HepG2 (cell line): ENCODE results near the gene ADCY5. TPM values are rescaled to one million over a fixed set of nuclear protein-coding genes. Genes with fewer than 3 reads are reported as not detected.

ENCODE experiments used
- ATAC-seq: fragments of 200-7000 bp; cut with Tn5 transposase; 3 replicates; pipeline ENCODE4 v1.9.1; 2020; ENCODE audit warnings: mild to moderate bottlenecking, moderate library complexity
- BruUV-seq: library from RNA; stranded (reverse); fragments of 400-500 nt; replicated peaks from 2 replicates; lab custom pipeline; 2021; lab: Mats Ljungman, UMichigan
- CTCF ChIA-PET: fragments of 300-600 bp; formaldehyde crosslinking; extraction: SDS; loops from one replicate; lab custom pipeline; 2021; ENCODE audit warnings: low total read pairs, inconsistent platforms, low intra/inter-chr PET ratio; lab: Yijun Ruan, JAX
- POLR2A ChIA-PET: fragments of 350-600 bp; sonication (Branson Sonifier 250); formaldehyde crosslinking; loops from one replicate; lab custom pipeline; 2020; ENCODE audit warnings: antibody characterized with exemption, inconsistent platforms; lab: Yijun Ruan, JAX
- DNase-seq: peaks from one replicate; pipeline ENCODE4 v3.0.0-alpha.2; 2015; ENCODE audit warnings: low spot score
- FAIRE-seq: peaks from 3 replicates; lab custom pipeline; 2011; peaks lifted over from hg19 to GRCh38; lab: Jason Lieb, UNC
- H2AFZ ChIP-seq: one replicate; pipeline ENCODE4 v1.6.1; 2011; ENCODE audit warnings: low read length, inconsistent platforms
- H3K27ac ChIP-seq: fragments of 300-600 bp; 3 replicates; pipeline ENCODE4 v1.8.0; 2011; ENCODE audit warnings: mixed run types, mild to moderate bottlenecking, mixed read lengths, low read length, inconsistent platforms; ENCODE audit not compliant: insufficient read depth; ENCODE audit errors: extremely low read length
- H3K27me3 ChIP-seq, 2 experiments: fragments of 200-600 bp in 1 of 2; 2 replicates in 1 of 2; 3 replicates in 1 of 2; pipeline versions ENCODE4 v1.6.0 to v1.8.0; 2011; ENCODE audit warnings: low read length in 2 of 2, mild to moderate bottlenecking in 2 of 2, moderate library complexity in 2 of 2, inconsistent platforms in 1 of 2; ENCODE audit not compliant: insufficient read depth in 2 of 2, control insufficient read depth in 1 of 2
- H3K36me3 ChIP-seq, 2 experiments: fragments of 200-600 bp in 1 of 2; replicated peaks in 1 of 2; 2 replicates in 1 of 2; 3 replicates in 1 of 2; pipeline versions ENCODE4 v1.5.1 to v1.8.0; 2011; ENCODE audit warnings: low read length in 2 of 2, inconsistent platforms in 1 of 2; ENCODE audit not compliant: insufficient read depth in 2 of 2, control insufficient read depth in 1 of 2
- H3K4me1 ChIP-seq: 2 replicates; pipeline ENCODE4 v1.5.1; 2012; ENCODE audit warnings: low read length, inconsistent platforms; ENCODE audit not compliant: insufficient read depth
- H3K4me2 ChIP-seq: 2 replicates; pipeline ENCODE4 v1.6.0; 2011; ENCODE audit warnings: low read depth, low read length, inconsistent platforms
- H3K4me3 ChIP-seq, 3 experiments: fragments of 200-600 bp in 1 of 3; sonication (generic), shearing (Covaris generic) in 1 of 3; replicated peaks in 1 of 3; 2 replicates each; pipeline ENCODE4 v1.5.1; 2011 to 2016; ENCODE audit warnings: low read length in 3 of 3, inconsistent platforms in 2 of 3, low read depth in 2 of 3, mild to moderate bottlenecking in 2 of 3, control low read depth in 1 of 3, mixed read lengths in 1 of 3; ENCODE audit not compliant: insufficient read depth in 1 of 3
- H3K79me2 ChIP-seq: one replicate; pipeline ENCODE4 v1.6.1; 2011; ENCODE audit warnings: low read length, inconsistent platforms; ENCODE audit not compliant: insufficient read depth
- H3K9ac ChIP-seq: 2 replicates; pipeline ENCODE4 v1.6.0; 2011; ENCODE audit warnings: mild to moderate bottlenecking, low read depth, low read length, inconsistent platforms; ENCODE audit not compliant: insufficient read depth
- H3K9me3 ChIP-seq: 2 replicates; pipeline ENCODE4 v1.5.1; 2012; ENCODE audit warnings: mild to moderate bottlenecking, low read length
- H4K20me1 ChIP-seq: 2 replicates; pipeline ENCODE4 v1.6.0; 2011; ENCODE audit warnings: inconsistent platforms, mild to moderate bottlenecking, low read length, moderate library complexity; ENCODE audit not compliant: insufficient read depth
- ATF7 ChIP-seq, 2 experiments: fragments of 450-650 bp in 1 of 2; sonication (generic) in 1 of 2; formaldehyde crosslinking in 1 of 2; IDR thresholded peaks; 2 replicates each; pipeline versions ENCODE4 v1.4.0 to v1.6.1; 2016 to 2020; ENCODE audit warnings: antibody characterized with exemption in 1 of 2, mild to moderate bottlenecking in 1 of 2, missing genetic modification reagents in 1 of 2
- GPN1 ChIP-seq: sonication (generic); formaldehyde crosslinking; IDR thresholded peaks from 2 replicates; pipeline ENCODE4 v1.5.1; 2020; ENCODE audit warnings: missing genetic modification reagents, borderline replicate concordance
- MAFK ChIP-seq, 2 experiments: IDR thresholded peaks in 1 of 2; conservative IDR thresholded peaks in 1 of 2; 2 replicates each; pipeline ENCODE4 v1.6.1; 2011; ENCODE audit warnings: improper control_type of control experiment in 2 of 2, low read length in 2 of 2
- SIN3A ChIP-seq: IDR thresholded peaks from 2 replicates; pipeline ENCODE4 v1.6.1; 2011; ENCODE audit warnings: low read depth, mild to moderate bottlenecking, control low read depth, low read length, borderline replicate concordance
- ZMYM2 ChIP-seq: sonication (generic); formaldehyde crosslinking; IDR thresholded peaks from 2 replicates; pipeline ENCODE4 v1.8.0; 2022; ENCODE audit warnings: mild to moderate bottlenecking, missing genetic modification reagents
- ZNF318 ChIP-seq: sonication (generic); formaldehyde crosslinking; IDR thresholded peaks from 2 replicates; pipeline ENCODE4 v1.4.0; 2020; ENCODE audit warnings: mild to moderate bottlenecking, missing genetic modification reagents
- WGBS: methylation state at CpG from one replicate; pipeline ENCODE4 v1.1.6; 2017; ENCODE audit warnings: low lambda C conversion rate; 5-methylcytosine and 5-hydroxymethylcytosine counted together
- in situ Hi-C: cut with HindIII; loops from 2 replicates; pipeline ENCODE4 v1.10.0; 2017; ENCODE audit warnings: low pct_unique_long_range_greater_than_20kb; ENCODE audit not compliant: extremely low pct_ligation_motif_present
- intact Hi-C: fragments of 100-400 bp; cut with micrococcal nuclease; formaldehyde crosslinking; loops from one replicate; pipeline ENCODE4 v1.10.0; 2022; ENCODE audit not compliant: unreplicated experiment
- polyA plus RNA-seq, 8 experiments: library from polyadenylated mRNA; depleted of rRNA in 3 of 8; stranded (reverse) in 7 of 8; unstranded in 1 of 8; fragments of >200 nt; fragmentation: Illumina TruSeq in 4 of 8; extraction: Trizol in 4 of 8; gene quantifications; 2 replicates each; pipeline versions ENCODE4 v1.2.1 to v1.2.3, GENCODE V29; 2011 to 2016; ENCODE audit warnings: low read depth in 4 of 8, missing spikeins in 1 of 8, mixed read lengths in 1 of 8; ENCODE audit not compliant: insufficient read depth in 1 of 8
- total RNA-seq, 5 experiments: library from RNA; depleted of rRNA; stranded (reverse); fragments of >200 nt; fragmentation: Illumina TruSeq; extraction: Trizol; gene quantifications; 2 replicates each; pipeline ENCODE4 v1.2.3, GENCODE V29; 2016; ENCODE audit warnings: low read depth in 1 of 5
- TF ChIP-seq, protein P1 (sequence below): sonication (generic); formaldehyde crosslinking; IDR thresholded peaks from 2 replicates; pipeline ENCODE4 v1.8.1; 2022; ENCODE audit warnings: mild to moderate bottlenecking, missing genetic modification reagents

Gene ADCY5
- total and polyA plus RNA-seq, 2 of the 13 experiments (the other 11 are each of a cell fraction or from before 2014, with no cell fraction given), result not detected

GRCh38 chr3:123483146-123483545 is 34.3 kb upstream of the ADCY5 start:
- H3K9me3 ChIP-seq, result no peaks in the 10 kb centered on the region
- no peaks in the 10 kb centered on the region for H3K36me3 ChIP-seq
- 47% methylated on average over 2 of the region's 6 CpGs for WGBS
- no peaks in the 10 kb centered on the region for H3K79me2 ChIP-seq
- ATAC-seq, result no peak
- in situ Hi-C loops (no loop called here), intact Hi-C loops (no loop called here)
- H3K4me3 ChIP-seq, result no peak overlapping the region
- no peak overlapping the region for H3K4me2 ChIP-seq
- BruUV-seq, result no TSS peak
- peaks cover 13% of the 10 kb centered on the region for H3K4me1 ChIP-seq
- H2AFZ ChIP-seq, result no peak overlapping the region
- FAIRE-seq, result no peak
- no peak overlapping the region for H3K27ac ChIP-seq
- peaks cover 2 to 36% of the 10 kb centered on the region in 2 experiments; a peak in 3 of 5 replicates for H3K27me3 ChIP-seq
- POLR2A ChIA-PET, result no interaction called here
- no peaks in the 10 kb centered on the region for H4K20me1 ChIP-seq
- CTCF ChIA-PET, result no interaction called here
- no peak for DNase-seq
- TF ChIP-seq ATF7 (IDR thresholded peaks at IDR 0.05) (no peak), ATF7 (CRISPR knock-in tag; IDR thresholded peaks at IDR 0.05) (no peak), GPN1 (CRISPR knock-in tag) (no peak)
- H3K9ac ChIP-seq, result no peak overlapping the region

DNA sequence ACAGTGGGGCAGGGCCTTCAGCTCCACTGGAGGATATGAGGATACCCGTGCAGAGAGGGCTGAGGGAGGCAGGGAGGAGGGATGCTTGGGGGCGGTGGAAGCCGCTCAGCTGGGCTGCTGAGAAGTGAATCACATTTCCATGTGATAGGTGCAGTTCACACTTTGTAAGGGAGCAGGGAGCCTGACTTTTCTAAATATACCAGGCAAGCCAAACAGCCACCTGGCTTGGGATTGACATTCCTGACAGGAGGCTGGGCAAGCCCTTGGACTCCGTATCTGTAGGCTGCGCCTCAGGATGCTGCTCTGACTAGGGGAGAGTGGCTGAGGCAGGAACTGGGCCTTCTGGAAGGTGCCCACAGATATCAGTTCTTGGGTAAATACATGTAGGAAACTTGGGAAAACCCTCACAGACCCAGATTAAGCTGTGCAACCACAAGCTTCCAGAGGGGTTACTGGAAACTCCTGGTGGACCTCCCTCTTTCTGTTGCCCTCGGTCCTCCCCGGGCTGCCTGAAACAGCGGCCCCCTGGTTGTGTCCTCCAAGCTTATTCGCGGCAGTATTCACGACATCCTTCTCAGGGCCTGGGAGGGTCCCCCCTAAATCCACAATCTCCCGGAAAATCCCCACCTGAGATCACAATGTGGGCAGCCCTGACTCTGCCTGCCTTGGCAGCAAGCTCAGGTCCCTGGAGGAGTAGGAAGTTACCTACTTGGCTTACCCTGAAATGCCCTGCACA is 33.0 kb upstream of the ADCY5 start:
- no peaks in the 10 kb centered on the region for H4K20me1 ChIP-seq
- no peak for FAIRE-seq
- ChIA-PET CTCF (no interaction called here), POLR2A (no interaction called here)
- in situ Hi-C loops (no loop called here), intact Hi-C loops (no loop called here)
- no peaks in the 10 kb centered on the region for H3K36me3 ChIP-seq
- ATAC-seq, result no peak
- no peak overlapping the region for H2AFZ ChIP-seq
- no peak overlapping the region for H3K9ac ChIP-seq
- H3K4me1 ChIP-seq, result peaks cover 2% of the 10 kb centered on the region; the same call in 1 of the 2 replicates
- H3K79me2 ChIP-seq, result no peaks in the 10 kb centered on the region
- no peaks in the 10 kb centered on the region for H3K9me3 ChIP-seq
- no peak for DNase-seq
- no TSS peak for BruUV-seq
- H3K4me3 ChIP-seq, result no peak overlapping the region
- no peak overlapping the region for H3K4me2 ChIP-seq
- no peak overlapping the region for H3K27ac ChIP-seq
- peaks cover 2 to 36% of the 10 kb centered on the region in 2 experiments; a peak in 3 of 5 replicates for H3K27me3 ChIP-seq
- 52% methylated on average over 10 of the region's 12 CpGs for WGBS
- TF ChIP-seq MAFK (conservative IDR thresholded peaks at IDR 0.05 in 1 of 2, IDR thresholded peaks at IDR 0.05 in 1 of 2; ENCODE audit: low read length in 2 of 2) (no peak), SIN3A (no peak), ZMYM2 (CRISPR knock-in tag) (no peak), ZNF318 (CRISPR knock-in tag) (no peak)
- TF ChIP-seq, protein P1, sequence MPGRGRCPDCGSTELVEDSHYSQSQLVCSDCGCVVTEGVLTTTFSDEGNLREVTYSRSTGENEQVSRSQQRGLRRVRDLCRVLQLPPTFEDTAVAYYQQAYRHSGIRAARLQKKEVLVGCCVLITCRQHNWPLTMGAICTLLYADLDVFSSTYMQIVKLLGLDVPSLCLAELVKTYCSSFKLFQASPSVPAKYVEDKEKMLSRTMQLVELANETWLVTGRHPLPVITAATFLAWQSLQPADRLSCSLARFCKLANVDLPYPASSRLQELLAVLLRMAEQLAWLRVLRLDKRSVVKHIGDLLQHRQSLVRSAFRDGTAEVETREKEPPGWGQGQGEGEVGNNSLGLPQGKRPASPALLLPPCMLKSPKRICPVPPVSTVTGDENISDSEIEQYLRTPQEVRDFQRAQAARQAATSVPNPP (CRISPR knock-in tag), result no peak
